K562 (cell line): ENCODE measurements around the gene EIF4E1B. TPM values are rescaled to one million over a fixed set of nuclear protein-coding genes. Genes with fewer than 3 reads are reported as not detected.
A peak's percentile ranks its signal among the peaks of the same experiment; 100 is the strongest.

Experiments
- CBFA2T3 ChIP-seq: fragments of 450-650 bp; IDR thresholded peaks from 2 replicates; pipeline ENCODE4 v1.6.1; 2017
- CBX2 ChIP-seq: fragments of 200-600 bp; sonication (generic); IDR thresholded peaks from one replicate; pipeline ENCODE4 v1.6.1; 2012; ENCODE audit warnings: mild to moderate bottlenecking, low read length, inconsistent platforms; ENCODE audit not compliant: insufficient read depth, poor library complexity, severe bottlenecking
- DDX20 ChIP-seq: fragments of 450-650 bp; IDR thresholded peaks from 2 replicates; pipeline ENCODE4 v1.6.1; 2016; ENCODE audit warnings: missing genetic modification characterization, low read depth, mild to moderate bottlenecking, missing compliant biosample characterization, moderate library complexity
- ELF2 ChIP-seq: fragments of 250-450 bp; sonication (Bioruptor Pico); IDR thresholded peaks from 2 replicates; pipeline ENCODE4 v1.5.0; 2021; ENCODE audit warnings: mild to moderate bottlenecking
- FOXJ3 ChIP-seq: sonication (generic); formaldehyde crosslinking; IDR thresholded peaks from 2 replicates; pipeline ENCODE4 v1.4.0; 2020; ENCODE audit warnings: mild to moderate bottlenecking, missing genetic modification reagents
- FOXM1 ChIP-seq, 2 experiments: fragments of 450-650 bp in 1 of 2; sonication (generic) in 1 of 2; formaldehyde crosslinking in 1 of 2; IDR thresholded peaks; 2 replicates each; pipeline versions ENCODE4 v1.6.1 to v1.9.0; 2017 to 2022; ENCODE audit warnings: low read depth in 2 of 2, mild to moderate bottlenecking in 2 of 2, missing genetic modification reagents in 1 of 2, moderate library complexity in 1 of 2
- LEF1 ChIP-seq: fragments of 450-650 bp; IDR thresholded peaks from 2 replicates; pipeline ENCODE4 v1.6.1; 2016; ENCODE audit warnings: mild to moderate bottlenecking
- MAFG ChIP-seq: fragments of 450-650 bp; conservative IDR thresholded peaks from 2 replicates; pipeline ENCODE4 v1.6.1; 2016; ENCODE audit warnings: missing genetic modification characterization, missing compliant biosample characterization
- MBD2 ChIP-seq: sonication (generic); IDR thresholded peaks from 2 replicates; pipeline ENCODE4 v1.6.1; 2016; ENCODE audit warnings: low read depth, borderline replicate concordance
- MYBL2 ChIP-seq, 2 experiments: fragments of 450-650 bp in 1 of 2; sonication (generic) in 1 of 2; formaldehyde crosslinking in 1 of 2; IDR thresholded peaks; 2 replicates each; pipeline versions ENCODE4 v1.6.1 to v1.8.1; 2017 to 2022; ENCODE audit warnings: borderline replicate concordance in 1 of 2, inconsistent platforms in 1 of 2, low read depth in 1 of 2, mild to moderate bottlenecking in 1 of 2, missing genetic modification reagents in 1 of 2, moderate library complexity in 1 of 2
- NFIC ChIP-seq: fragments of 450-650 bp; IDR thresholded peaks from 2 replicates; pipeline ENCODE4 v1.6.1; 2017; ENCODE audit warnings: mild to moderate bottlenecking, inconsistent platforms
- NFXL1 ChIP-seq: fragments of 450-650 bp; formaldehyde crosslinking; IDR thresholded peaks from 2 replicates; pipeline ENCODE4 v1.4.0; 2021; ENCODE audit warnings: mild to moderate bottlenecking
- PTTG1 ChIP-seq: fragments of 450-650 bp; IDR thresholded peaks from 2 replicates; pipeline ENCODE4 v1.6.1; 2016; ENCODE audit warnings: low read depth, mild to moderate bottlenecking, missing genetic modification characterization, missing compliant biosample characterization
- ZNF175 ChIP-seq: fragments of 200-800 bp; sonication (Bioruptor generic); IDR thresholded peaks from 2 replicates; pipeline ENCODE4 v1.6.1; 2016; ENCODE audit warnings: low read depth, mild to moderate bottlenecking, missing genetic modification characterization, missing compliant biosample characterization
- ZNF436 ChIP-seq: fragments of 250-450, 450-650 bp; sonication (Bioruptor Pico); formaldehyde crosslinking; IDR thresholded peaks from 2 replicates; pipeline ENCODE4 v1.7.0; 2020; ENCODE audit warnings: mild to moderate bottlenecking
- ZNF586 ChIP-seq: fragments of 450-650 bp; formaldehyde crosslinking; conservative IDR thresholded peaks from 2 replicates; pipeline ENCODE4 v1.4.0; 2020; ENCODE audit warnings: mild to moderate bottlenecking, moderate library complexity
- ZNF668 ChIP-seq: fragments of 250-450 bp; sonication (Bioruptor Pico); IDR thresholded peaks from 2 replicates; pipeline ENCODE4 v1.8.0; 2022; ENCODE audit warnings: mild to moderate bottlenecking, inconsistent platforms
- ZNF76 ChIP-seq: fragments of 250-450 bp; sonication (Bioruptor Pico); IDR thresholded peaks from 2 replicates; pipeline ENCODE4 v1.4.0; 2020; ENCODE audit warnings: mild to moderate bottlenecking, moderate library complexity, borderline replicate concordance
- polyA plus RNA-seq, 8 experiments: library from polyadenylated mRNA; depleted of rRNA in 4 of 8; stranded (reverse) in 5 of 8; unstranded in 3 of 8; fragments of >200 nt; fragmentation: Nextera tagmentation in 2 of 8; fragmentation: Illumina TruSeq in 1 of 8; extraction: Ambion mirVana in 2 of 8; extraction: Trizol in 1 of 8; gene quantifications; 2 replicates each; pipeline versions ENCODE4 v1.2.1 to v1.2.3, GENCODE V29; 2011 to 2014; ENCODE audit warnings: inconsistent platforms in 1 of 8, missing spikeins in 1 of 8
- total RNA-seq, 7 experiments: library from RNA; depleted of rRNA in 6 of 7; stranded (reverse); fragments of >200 nt in 6 of 7; fragmentation: Illumina TruSeq in 2 of 7; extraction: Trizol in 2 of 7; gene quantifications; 2 replicates each; pipeline versions ENCODE4 v1.2.1 to v1.2.3, GENCODE V29; 2011 to 2021; ENCODE audit warnings: low replicate concordance in 1 of 7
- TF ChIP-seq, protein P1 (sequence below), 2 experiments: fragments of 450-650 bp; formaldehyde crosslinking in 1 of 2; IDR thresholded peaks; 2 replicates each; pipeline versions ENCODE4 v1.4.0 to v1.6.1; 2014 to 2020; ENCODE audit warnings: mild to moderate bottlenecking in 2 of 2, borderline replicate concordance in 1 of 2, low read depth in 1 of 2
- TF ChIP-seq, protein P2 (sequence below), 2 experiments: fragments of 450-650 bp; conservative IDR thresholded peaks; 2 replicates each; pipeline ENCODE4 v1.6.1; 2017; ENCODE audit warnings: mild to moderate bottlenecking in 2 of 2, moderate library complexity in 2 of 2

EIF4E1B gene
- total and polyA plus RNA-seq, 9 of the 15 experiments (the other 6 are each of a cell fraction or from before 2014, with no cell fraction given): not detected

DNA sequence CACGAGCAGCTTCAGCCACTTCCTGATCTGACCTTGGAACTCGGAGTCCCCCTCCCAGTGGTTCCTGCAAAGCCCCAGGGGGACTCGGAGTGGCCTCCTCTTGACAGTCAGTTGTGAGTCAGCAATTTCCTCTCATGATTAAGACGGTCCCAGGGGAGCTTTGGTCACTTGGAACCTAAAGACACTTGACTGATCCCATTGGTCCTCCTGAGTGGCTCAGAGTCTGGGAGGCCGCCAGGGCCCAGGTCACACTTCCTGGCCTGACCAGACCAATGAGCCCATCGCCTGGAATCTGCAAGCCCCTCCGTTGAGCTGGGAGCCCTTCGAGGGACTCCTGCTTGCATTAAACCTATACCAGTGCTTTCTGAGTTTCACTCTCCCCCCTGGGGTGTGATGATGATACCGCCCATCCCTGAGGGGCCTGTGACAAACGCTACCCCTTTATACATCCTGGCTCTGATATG lies 45.9 kb downstream of the EIF4E1B start (continued):
- TF ChIP-seq, protein P1, sequence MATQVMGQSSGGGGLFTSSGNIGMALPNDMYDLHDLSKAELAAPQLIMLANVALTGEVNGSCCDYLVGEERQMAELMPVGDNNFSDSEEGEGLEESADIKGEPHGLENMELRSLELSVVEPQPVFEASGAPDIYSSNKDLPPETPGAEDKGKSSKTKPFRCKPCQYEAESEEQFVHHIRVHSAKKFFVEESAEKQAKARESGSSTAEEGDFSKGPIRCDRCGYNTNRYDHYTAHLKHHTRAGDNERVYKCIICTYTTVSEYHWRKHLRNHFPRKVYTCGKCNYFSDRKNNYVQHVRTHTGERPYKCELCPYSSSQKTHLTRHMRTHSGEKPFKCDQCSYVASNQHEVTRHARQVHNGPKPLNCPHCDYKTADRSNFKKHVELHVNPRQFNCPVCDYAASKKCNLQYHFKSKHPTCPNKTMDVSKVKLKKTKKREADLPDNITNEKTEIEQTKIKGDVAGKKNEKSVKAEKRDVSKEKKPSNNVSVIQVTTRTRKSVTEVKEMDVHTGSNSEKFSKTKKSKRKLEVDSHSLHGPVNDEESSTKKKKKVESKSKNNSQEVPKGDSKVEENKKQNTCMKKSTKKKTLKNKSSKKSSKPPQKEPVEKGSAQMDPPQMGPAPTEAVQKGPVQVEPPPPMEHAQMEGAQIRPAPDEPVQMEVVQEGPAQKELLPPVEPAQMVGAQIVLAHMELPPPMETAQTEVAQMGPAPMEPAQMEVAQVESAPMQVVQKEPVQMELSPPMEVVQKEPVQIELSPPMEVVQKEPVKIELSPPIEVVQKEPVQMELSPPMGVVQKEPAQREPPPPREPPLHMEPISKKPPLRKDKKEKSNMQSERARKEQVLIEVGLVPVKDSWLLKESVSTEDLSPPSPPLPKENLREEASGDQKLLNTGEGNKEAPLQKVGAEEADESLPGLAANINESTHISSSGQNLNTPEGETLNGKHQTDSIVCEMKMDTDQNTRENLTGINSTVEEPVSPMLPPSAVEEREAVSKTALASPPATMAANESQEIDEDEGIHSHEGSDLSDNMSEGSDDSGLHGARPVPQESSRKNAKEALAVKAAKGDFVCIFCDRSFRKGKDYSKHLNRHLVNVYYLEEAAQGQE (IDR thresholded peaks at IDR 0.05; ENCODE audit: borderline replicate concordance): no peak
- TF ChIP-seq, protein P1 (CRISPR knock-in tag; IDR thresholded peaks at IDR 0.05; ENCODE audit: low read depth): no peak
- no peak for TF ChIP-seq NFXL1 (CRISPR knock-in tag)
- TF ChIP-seq NFIC: 0 out of 2 replicates have a peak, but pooled peaks have one; percentile 5
- TF ChIP-seq, protein P2, sequence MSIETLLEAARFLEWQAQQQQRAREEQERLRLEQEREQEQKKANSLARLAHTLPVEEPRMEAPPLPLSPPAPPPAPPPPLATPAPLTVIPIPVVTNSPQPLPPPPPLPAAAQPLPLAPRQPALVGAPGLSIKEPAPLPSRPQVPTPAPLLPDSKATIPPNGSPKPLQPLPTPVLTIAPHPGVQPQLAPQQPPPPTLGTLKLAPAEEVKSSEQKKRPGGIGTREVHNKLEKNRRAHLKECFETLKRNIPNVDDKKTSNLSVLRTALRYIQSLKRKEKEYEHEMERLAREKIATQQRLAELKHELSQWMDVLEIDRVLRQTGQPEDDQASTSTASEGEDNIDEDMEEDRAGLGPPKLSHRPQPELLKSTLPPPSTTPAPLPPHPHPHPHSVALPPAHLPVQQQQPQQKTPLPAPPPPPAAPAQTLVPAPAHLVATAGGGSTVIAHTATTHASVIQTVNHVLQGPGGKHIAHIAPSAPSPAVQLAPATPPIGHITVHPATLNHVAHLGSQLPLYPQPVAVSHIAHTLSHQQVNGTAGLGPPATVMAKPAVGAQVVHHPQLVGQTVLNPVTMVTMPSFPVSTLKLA (conservative IDR thresholded peaks at IDR 0.05): no peak
- no peak for TF ChIP-seq FOXJ3 (CRISPR knock-in tag)
- no peak for TF ChIP-seq MYBL2 (IDR thresholded peaks at IDR 0.05; ENCODE audit: low read depth)
- no peak for TF ChIP-seq MYBL2 (CRISPR knock-in tag; IDR thresholded peaks at IDR 0.05; ENCODE audit: borderline replicate concordance)
- no peak for TF ChIP-seq ELF2 (CRISPR knock-in tag)
- no peak for TF ChIP-seq ZNF76
- TF ChIP-seq DDX20: no peak
- TF ChIP-seq MBD2: no peak
- TF ChIP-seq ZNF436 (CRISPR knock-in tag): no peak
- TF ChIP-seq LEF1: no peak
- no peak for TF ChIP-seq CBFA2T3
- TF ChIP-seq CBX2: no peak
- TF ChIP-seq ZNF175: no peak
- no peak for TF ChIP-seq ZNF586 (CRISPR knock-in tag)
- TF ChIP-seq FOXM1 (IDR thresholded peaks at IDR 0.05; ENCODE audit: low read depth): no peak
- no peak for TF ChIP-seq FOXM1 (CRISPR knock-in tag; IDR thresholded peaks at IDR 0.05; ENCODE audit: low read depth)
- no peak for TF ChIP-seq PTTG1
- no peak for TF ChIP-seq ZNF668
- TF ChIP-seq MAFG (tag): peak; percentile 96
